Measurements from ENCODE around the gene SEC14L1.

Gene SEC14L1

DNA sequence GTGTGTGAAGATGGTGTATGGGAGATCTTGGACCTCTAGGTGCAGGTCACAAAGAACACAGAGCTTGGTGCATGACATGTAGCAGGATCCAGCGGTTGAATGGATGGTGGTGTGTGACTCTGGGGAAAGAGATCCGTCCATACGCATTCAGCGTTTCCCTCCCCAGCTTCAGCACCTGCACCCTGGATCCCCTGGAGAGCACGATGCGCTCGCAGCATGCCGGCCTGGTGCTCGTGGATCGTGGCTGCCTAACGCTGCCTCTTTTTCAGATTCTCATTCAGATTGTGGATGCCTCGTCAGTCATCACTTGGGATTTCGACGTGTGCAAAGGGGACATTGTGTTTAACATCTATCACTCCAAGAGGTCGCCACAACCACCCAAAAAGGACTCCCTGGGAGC is 70.9 kb downstream of the SEC14L1 start:
- no peak for DNase-seq (ENCODE audit: low read depth in 2 of 2, low spot score in 1 of 2)

DNA sequence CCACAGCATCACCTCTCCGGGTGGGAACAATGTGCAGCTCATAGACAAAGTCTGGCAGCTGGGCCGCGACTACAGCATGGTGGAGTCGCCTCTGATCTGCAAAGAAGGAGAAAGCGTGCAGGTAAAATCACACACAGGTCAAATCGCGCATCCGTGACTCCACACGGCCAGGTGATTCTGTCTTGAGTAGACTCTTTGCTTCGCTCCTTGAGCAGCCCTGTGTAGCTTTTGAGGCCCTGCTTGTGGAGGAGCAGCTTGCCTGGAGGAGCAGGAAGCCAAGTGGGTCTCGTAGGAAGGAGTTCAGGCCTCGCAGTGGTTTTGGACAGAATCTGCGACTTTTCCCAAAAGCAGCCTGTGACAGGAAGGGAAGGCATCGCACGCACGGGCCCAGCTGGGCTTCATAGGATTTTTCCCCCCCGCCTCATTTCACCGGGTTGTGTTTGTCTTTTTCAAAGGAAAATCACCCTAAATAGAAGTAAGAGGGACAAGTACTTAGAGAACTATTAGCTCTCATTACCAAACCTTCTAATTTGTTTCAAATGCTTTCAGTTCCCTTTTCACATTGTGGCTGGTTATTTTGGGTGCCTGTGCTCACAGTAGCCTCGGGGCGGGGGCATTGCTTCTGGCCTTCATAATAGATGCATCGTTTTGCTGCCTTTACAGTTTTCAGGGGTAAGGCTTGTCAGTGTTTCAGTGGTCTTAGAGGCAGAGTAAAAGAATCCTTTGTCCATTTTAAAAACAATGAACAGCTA is 71.5 kb downstream of the SEC14L1 start:
- no peak for DNase-seq (ENCODE audit: low read depth in 2 of 2, low spot score in 1 of 2)

DNA sequence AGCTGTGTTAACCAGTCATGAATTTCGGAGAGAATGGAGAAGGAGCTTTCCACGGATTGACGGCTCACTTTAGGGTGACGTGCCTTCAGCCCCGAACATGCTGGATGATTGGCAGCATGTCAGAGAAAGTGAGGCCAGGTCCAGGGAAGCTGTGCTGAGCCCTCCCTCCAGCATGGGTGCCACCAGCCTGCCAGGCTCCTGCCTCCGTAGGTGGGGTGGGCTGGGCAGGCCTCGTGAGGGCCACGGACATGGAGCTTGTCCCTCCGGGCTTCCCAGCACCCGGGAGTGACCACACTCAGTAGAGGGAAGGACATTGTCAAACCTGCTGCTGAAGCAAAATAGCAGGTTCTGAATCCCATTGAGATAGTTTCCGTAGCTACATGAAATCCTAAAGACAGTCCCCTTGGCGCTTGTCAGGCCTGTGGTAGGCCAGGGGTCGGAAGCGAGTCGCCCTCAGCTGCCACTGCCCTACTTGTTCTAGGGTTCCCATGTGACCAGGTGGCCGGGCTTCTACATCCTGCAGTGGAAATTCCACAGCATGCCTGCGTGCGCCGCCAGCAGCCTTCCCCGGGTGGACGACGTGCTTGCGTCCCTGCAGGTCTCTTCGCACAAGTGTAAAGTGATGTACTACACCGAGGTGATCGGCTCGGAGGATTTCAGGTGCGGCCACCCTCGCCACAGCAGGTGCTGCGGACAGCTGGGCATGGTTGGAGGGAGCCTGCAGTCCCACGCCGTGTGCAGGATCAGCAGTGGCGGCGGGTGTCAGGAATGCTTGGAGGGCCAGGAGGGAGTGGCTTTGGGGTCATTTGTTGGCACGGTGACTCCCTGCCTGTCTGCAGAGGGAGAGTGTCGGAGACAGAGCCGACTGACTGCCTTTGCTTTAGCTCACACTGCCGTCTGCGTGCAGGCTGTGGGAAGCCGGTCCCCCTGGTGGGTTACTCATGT is 72.3 kb downstream of the SEC14L1 start:
- DNase-seq (ENCODE audit: low read depth in 2 of 2, low spot score in 1 of 2), result no peak

DNA sequence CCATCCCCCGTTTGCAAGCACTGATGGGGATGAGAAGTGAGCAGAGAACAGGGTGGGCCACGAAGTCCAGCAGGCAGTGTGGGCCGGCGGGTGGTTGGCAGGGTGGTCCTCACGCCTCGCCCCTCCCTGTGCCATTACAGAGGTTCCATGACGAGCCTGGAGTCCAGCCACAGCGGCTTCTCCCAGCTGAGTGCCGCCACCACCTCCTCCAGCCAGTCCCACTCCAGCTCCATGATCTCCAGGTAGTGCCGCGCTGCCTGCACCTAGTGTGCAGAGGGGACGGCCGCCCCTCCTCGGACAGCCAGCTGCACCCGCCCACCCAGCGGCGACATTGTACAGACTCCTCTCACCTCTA is 73.0 kb downstream of the SEC14L1 start:
- no peak for DNase-seq (ENCODE audit: low read depth in 2 of 2, low spot score in 1 of 2)

DNA sequence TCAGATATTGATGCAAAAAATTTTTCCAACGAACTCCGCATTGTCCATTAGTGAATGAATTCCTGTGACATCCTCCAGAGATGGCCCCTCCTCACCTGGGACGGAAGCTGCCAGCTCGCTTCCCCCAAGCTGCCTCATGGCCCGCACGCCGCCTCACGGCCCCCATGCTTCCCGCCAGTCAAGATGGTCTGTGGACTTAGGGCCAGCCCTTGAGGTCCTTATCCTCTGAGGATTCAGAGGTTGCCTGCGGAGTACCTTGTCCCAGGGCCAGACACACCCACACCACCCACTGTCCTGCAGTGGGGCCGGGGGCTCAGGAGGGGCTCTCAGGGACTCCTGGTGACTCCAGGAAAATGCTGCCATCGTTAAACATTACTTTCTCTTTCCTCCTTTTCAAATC is 73.6 kb downstream of the SEC14L1 start:
- no peak for DNase-seq (ENCODE audit: low read depth in 2 of 2, low spot score in 1 of 2)

DNA sequence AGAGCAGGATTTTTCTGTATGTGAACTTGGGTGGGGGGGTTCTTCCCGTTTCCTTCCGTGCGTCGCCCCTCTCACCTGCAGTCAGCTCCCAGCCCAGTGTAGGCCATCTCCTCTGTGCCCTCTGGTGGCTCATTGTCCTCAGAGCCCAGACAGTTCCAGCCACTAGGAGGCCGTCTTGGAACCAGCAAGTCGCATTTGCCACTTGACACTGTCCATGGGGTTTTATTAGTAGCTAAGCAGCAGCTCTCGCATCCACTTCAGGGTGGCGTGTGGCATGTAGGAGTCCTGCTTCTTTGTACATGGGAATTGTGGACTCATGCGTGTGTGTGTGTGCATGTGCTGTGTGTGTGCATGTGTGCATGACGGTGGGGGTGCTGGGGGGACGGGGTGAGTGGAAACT is 74.0 kb downstream of the SEC14L1 start:
- no peak for DNase-seq (ENCODE audit: low read depth in 2 of 2, low spot score in 1 of 2)

DNA sequence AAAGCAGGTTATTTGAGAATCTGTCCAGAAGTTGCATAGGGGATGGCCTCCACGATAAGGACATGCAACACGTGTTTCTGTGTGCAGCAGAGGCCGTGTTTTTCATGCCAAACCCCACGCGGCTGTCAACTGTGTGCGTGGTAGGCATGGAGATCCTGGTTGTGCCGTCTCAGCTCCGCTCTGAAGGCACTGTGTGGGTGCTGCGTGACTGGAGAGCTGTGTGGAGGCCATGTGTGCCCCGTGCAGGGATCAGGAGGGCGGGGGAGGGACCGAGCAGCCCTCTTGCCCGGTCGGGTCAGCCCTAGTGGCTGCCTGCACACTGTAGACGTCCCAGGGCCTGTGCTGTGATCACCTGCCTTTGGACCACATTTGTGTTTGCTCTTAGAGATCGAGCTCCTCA is 74.5 kb downstream of the SEC14L1 start:
- no peak for DNase-seq (ENCODE audit: low read depth in 2 of 2, low spot score in 1 of 2)

DNA sequence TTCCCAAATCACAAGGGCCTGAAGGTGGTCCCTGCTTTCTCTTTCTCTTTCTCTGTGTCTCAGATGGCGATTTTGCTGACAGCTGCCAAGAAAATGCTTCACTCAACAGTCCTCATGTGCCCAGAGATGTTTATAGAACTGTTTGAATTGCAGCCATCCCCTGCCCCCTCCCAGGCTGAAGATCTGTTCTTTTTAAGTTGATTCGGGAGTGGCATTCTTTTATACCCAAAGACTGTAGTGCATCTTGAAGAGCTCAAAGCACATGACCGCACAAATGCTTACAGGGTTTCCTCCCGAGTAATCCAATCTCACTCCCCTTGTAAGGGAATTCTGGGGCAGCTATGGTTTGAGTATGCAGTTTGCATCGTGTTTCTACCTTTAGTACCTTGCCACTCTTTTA is 75.7 kb downstream of the SEC14L1 start:
- no peak for DNase-seq (ENCODE audit: low read depth in 2 of 2, low spot score in 1 of 2)

DNA sequence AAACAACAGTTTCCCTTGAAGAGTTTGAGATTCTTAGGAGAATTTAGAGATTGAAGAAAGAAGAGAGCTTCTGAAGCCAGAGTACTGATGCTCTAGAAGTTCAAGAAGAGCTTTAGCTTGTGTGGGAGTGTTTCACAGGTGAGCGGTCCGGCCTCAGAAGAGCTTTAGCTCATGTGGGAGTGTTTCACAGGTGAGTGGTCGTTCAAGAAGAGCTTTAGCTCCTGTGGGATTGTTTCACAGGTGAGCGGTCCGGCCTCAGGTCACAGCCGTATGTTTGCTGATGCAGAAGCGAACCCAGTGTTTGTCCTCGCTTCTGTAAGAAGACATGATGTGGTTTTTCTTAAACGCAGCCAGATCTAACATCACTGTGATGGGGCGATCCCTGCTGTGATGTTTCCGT is 76.4 kb downstream of the SEC14L1 start:
- DNase-seq (ENCODE audit: low read depth in 2 of 2, low spot score in 1 of 2), result no peak

DNA sequence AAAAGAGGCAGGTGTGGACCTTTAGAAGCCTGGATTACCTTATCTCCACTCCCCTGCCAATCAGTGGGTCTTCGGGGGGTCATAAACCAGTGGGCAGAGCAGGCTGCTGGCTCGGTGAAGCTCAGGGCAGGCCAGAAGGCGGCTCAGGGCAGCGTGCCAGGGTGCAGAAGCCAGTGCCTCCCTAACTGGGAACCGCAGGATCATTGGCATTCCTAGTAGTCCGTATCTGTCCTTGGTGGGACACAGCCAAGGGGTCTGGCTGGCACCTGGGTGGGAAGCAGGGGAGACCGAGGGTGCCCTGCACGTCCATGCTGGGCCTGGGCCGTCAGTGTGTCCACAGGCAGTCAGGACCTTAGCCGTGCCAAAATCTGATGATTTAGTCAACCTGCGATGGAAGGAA is 76.8 kb downstream of the SEC14L1 start:
- DNase-seq (ENCODE audit: low read depth in 2 of 2, low spot score in 1 of 2), result no peak

DNA sequence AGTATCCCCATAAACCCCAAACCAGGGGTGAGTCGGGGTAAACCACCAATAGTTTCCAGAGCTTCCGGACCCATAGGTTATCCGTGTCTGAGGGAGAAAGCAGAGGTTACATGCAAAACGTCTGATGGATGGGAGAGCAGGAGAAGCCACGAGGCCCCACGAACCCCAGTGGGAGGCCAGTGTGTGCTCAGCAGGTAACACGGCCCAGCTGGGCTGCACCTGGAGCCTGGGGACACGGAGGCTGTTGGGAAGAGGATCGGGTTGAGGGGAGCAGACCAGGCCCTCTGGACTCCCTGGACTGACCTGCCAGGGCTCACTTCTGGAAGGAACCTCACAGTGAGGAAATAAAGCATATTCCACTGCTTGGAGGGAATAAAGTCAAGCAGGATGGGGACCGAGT is 78.1 kb downstream of the SEC14L1 start:
- DNase-seq (ENCODE audit: low read depth in 2 of 2, low spot score in 1 of 2), result no peak

DNA sequence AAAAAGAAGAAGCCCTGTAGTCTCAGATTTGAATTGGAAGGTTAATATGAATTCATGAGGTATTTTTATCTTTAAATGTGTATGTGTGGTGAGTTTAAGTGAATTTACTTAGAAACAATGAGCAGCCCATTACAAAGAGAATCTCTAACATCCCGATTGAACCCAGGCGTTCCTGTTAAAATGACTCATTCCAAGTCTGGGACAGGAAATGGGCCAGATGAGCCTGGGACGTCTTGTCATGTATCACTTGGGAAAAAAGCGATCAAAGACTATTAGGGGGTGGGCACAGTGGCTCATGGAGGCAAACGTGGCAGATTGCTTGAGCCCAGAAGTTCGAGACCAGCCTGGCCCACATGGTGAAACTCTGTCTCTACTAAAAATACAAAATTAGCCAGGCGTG is 81.6 kb downstream of the SEC14L1 start:
- no peak for DNase-seq (ENCODE audit: low read depth in 2 of 2, low spot score in 1 of 2)

DNA sequence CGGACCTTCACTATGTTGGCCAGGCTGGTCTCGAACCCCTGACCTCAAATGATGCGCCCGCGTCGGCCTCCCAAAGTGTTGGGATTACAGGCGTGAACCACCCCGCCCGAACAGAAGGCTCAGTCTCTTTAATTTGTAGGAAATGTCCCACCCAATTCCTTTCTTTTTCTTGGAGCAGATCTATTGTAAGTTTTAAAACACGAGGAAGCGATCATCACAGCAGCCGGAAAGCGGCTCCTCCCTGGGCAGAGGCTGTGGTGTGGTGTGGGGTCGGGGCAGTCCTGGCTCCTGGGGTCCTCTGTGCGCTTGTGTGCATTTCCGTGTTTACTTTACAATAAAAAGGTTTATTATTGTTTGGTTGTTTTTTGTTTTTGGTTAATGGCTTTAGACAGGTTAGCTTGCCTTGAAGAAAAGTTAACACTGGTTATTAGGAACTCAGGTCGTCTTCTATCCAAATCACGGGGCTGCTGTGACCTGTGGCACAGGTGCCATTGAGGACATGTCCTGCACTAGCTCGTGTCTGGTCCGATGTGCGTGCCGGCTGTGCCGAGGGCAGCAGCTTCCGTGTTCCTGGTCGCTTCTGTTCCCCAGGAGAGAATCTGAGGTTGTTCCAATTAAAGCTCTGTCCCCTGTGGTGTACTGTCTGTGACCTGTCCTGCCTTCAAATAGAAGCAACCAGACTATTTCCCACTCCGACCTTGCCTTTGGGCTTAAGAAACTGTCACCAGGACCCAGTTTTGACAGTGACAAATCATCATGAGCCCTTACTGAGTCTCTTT is 83.1 kb downstream of the SEC14L1 start:
- DNase-seq (ENCODE audit: low read depth in 2 of 2, low spot score in 1 of 2), result no peak

DNA sequence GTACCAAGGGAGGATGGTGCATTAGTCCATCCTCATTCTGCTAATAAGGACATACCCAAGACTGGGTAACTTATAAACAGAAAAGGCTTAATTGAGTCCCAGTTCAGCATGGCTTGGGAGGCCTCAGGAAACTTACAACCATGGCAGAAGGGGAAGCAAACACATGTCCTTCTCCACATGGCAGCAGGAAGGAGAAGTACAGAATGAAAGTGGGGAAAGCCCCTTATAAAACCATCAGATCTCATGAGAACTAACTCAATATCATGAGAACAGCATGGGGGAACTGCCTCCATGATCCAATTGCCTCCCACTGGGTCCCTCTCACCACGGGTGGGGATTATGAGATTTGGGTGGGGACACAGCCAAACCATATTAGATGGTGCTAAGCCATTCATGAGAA is 84.5 kb downstream of the SEC14L1 start:
- DNase-seq (ENCODE audit: low read depth in 2 of 2, low spot score in 1 of 2), result no peak

DNA sequence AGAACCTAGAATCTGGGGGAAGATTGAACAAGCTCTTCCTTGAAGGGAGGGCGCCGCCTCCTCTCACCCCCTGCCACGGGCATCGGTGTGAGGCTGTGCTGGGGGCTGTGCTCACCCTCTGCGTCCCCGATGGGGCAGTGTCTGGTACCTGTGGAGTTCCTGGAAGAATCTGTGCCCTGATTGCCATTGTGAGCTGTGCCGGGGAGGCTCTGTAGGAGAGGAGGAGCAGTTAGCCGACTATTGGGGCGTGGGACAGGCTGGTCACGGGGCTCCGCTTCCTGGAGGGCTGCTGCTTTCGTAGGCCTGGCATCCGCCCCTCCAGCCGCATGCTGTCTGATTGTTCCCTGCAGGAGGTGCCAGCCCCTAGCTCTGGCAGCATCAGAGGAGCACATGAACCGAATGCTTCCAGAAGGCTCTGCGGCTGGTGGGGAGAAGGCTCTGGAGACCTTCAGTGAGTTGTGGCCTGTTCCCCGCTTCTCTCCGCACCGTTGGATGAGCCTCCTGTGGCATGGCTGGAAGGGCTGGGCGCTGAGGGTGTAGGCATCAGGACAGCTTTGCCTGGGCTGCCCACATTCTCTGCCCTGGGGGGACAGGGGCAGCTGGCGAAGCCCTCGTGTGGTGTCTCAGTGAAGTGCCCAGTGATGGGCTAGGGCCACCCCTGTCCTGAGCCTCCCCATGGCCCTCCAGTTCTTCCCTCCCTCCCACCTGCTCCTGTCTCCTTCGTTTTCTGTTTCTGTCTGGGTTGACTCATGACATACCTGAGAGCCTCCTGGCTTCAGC is 86.9 kb downstream of the SEC14L1 start:
- no peak for DNase-seq (ENCODE audit: low read depth in 2 of 2, low spot score in 1 of 2)

DNA sequence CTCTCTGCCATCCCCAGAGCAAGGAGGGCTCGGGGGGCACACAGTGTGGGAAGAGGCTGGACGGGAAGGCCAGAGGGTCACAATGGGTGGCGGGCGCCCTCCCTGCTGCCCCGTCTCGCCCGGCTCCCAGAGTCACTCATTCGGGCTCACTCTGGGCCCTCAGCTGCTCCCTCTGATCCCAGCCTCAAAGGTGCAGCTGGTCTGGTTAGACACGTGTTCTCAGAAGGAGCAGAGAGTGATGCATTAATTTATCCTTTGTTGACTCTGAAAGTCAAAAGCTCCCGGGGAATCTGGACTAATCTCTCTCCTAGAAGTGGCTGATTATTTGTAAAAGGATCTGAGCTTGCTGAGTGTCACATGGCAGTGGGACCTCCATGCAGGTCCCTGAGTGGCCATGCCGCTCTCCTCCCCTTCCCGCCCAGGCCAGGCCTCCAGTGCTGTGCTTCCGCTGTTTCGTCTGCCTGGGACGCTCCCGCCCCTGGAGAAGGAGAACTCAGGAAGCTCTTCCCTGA is 87.5 kb downstream of the SEC14L1 start:
- DNase-seq (ENCODE audit: low read depth in 2 of 2, low spot score in 1 of 2), result no peak

DNA sequence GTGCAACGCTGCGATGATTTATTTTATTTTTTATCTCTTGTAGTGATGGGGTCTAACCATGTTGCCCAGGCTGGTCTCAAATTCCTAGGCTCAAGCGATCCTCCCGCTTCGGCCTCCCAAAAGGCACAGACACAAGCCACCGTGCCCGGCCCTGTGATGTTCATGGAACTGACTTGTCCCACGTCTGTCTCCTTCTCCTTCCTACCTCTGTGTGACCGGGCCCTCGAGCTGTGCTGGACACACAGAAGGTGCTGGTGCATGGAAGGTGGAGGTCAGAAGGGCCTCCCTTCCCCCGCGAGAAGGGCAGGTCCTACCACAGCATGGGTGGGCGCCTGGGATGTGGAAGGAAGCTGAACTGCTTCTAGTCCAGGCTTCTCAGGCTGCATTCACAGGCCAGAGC is 88.0 kb downstream of the SEC14L1 start:
- no peak for DNase-seq (ENCODE audit: low read depth in 2 of 2, low spot score in 1 of 2)

DNA sequence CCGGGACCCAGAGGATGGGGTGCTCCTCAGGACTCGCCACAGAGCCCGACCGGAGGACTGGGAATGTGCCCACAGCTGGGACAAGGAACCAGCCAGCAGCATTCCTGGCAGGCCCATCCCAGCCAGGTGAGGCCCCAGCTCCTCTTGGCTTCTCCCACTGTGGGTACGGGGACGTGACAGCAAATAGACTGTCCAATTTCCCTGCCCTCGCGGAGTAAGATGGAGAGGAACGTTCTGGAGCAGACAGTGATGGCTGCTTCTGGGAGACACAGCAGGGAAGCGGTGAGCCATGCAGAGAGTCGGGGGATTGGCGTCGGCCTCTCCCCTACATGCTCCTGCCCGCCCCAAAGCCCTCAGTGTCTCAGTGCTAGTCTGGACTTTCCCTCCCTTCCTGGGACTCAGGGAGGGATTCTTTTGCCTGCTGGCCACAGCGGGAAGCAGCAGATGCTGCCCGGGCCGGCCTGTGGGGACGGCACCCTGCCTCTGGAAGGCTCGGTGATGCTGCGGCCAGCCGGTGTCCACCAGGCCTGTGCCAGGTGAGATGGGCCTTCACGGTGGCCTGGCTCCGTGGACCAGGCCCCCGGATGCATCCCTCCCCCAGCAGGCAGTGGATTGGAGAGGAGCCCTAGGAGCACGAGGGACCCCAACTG is 89.1 kb downstream of the SEC14L1 start:
- DNase-seq (ENCODE audit: low read depth in 2 of 2, low spot score in 1 of 2), result no peak

DNA sequence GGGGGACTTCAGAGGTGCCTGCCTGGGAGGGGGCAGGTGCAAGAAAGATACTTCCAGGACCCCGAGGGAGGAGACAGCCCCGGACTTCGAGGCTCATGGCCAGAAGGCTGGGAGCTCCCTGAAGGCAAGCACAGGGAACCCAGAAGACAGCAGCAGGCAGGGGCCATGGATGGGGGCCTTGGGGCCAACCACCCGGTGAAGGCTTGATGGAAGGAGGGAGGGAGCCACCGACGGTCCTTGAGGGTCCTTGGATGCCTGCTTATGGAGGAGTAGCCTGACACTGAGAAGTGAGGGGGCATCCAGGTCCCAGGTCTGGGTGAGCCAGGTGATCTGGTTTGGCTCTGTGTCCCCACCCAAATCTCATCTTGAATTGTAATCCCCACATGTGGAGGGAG is 89.7 kb downstream of the SEC14L1 start:
- no peak for DNase-seq (ENCODE audit: low read depth in 2 of 2, low spot score in 1 of 2)

All from stimulated activated CD8-positive, alpha-beta memory T cell treated with anti-CD3 and anti-CD28 coated beads, Interleukin-4, amount 100 ng/mL, for 4 hours (primary cell).